Hepatocyte (in vitro differentiated cells): ENCODE results near the gene ANO2. TPM values are rescaled to one million over a fixed set of nuclear protein-coding genes. Genes with fewer than 3 reads are reported as not detected.

Experiments
- DNase-seq: peaks from one replicate; pipeline ENCODE4 v3.0.0-alpha.2; 2016; ENCODE audit warnings: low spot score
- H2AFZ ChIP-seq: fragments of 200-600 bp; sonication (generic); 2 replicates; pipeline ENCODE4 v1.6.0; 2016; ENCODE audit warnings: antibody characterized with exemption, mild to moderate bottlenecking
- H3K27ac ChIP-seq: fragments of 200-600 bp; sonication (generic); 2 replicates; pipeline ENCODE4 v1.5.1; 2016; ENCODE audit warnings: mild to moderate bottlenecking
- H3K27me3 ChIP-seq: fragments of 200-600 bp; sonication (generic); 2 replicates; pipeline ENCODE4 v1.6.1; 2016
- H3K36me3 ChIP-seq: fragments of 200-600 bp; sonication (generic); replicated peaks from 2 replicates; pipeline ENCODE4 v1.5.1; 2016; ENCODE audit warnings: low read depth; ENCODE audit not compliant: insufficient read depth
- H3K4me1 ChIP-seq: fragments of 200-600 bp; sonication (generic); 2 replicates; pipeline ENCODE4 v1.5.1; 2016; ENCODE audit warnings: mild to moderate bottlenecking, moderate library complexity; ENCODE audit not compliant: insufficient read depth
- H3K4me2 ChIP-seq: fragments of 200-600 bp; sonication (generic); 2 replicates; pipeline ENCODE4 v1.6.0; 2016
- H3K4me3 ChIP-seq: fragments of 200-600 bp; sonication (generic); 2 replicates; pipeline ENCODE4 v1.5.1; 2016; ENCODE audit warnings: mild to moderate bottlenecking
- H3K79me2 ChIP-seq: fragments of 200-600 bp; sonication (generic); 2 replicates; pipeline ENCODE4 v1.6.0; 2017; ENCODE audit warnings: mild to moderate bottlenecking
- H3K9me2 ChIP-seq: fragments of 200-600 bp; sonication (generic); replicated peaks from 2 replicates; pipeline ENCODE4 v1.6.0; 2017; ENCODE audit warnings: mild to moderate bottlenecking; ENCODE audit not compliant: insufficient read depth
- H3K9me3 ChIP-seq: fragments of 200-600 bp; sonication (generic); 2 replicates; pipeline ENCODE4 v1.5.1; 2016; ENCODE audit warnings: low read depth, mild to moderate bottlenecking
- H4K20me1 ChIP-seq: fragments of 200-600 bp; sonication (generic); 2 replicates; pipeline ENCODE4 v1.6.0; 2016; ENCODE audit warnings: mild to moderate bottlenecking; ENCODE audit not compliant: insufficient read depth, poor library complexity, severe bottlenecking
- CTCF ChIP-seq: fragments of 200-600 bp; sonication (generic); IDR thresholded peaks from 2 replicates; pipeline ENCODE4 v1.5.1; 2016; ENCODE audit warnings: antibody characterized with exemption, mild to moderate bottlenecking; ENCODE audit not compliant: poor library complexity
- EZH2 ChIP-seq: fragments of 200-600 bp; sonication (generic); IDR thresholded peaks from 2 replicates; pipeline ENCODE4 v1.6.1; 2016; ENCODE audit warnings: antibody characterized with exemption, mild to moderate bottlenecking, borderline replicate concordance
- EZH2phosphoT487 ChIP-seq: fragments of 200-600 bp; sonication (generic); IDR thresholded peaks from one replicate; pipeline ENCODE4 v1.6.1; 2018; ENCODE audit warnings: antibody characterized with exemption, mild to moderate bottlenecking, low read depth, moderate library complexity; ENCODE audit not compliant: unreplicated experiment, severe bottlenecking
- WGBS: methylation state at CpG from one replicate; pipeline ENCODE4 v1.1.6; 2016; ENCODE audit warnings: low lambda C conversion rate; ENCODE audit errors: missing lambda C conversion rate; 5-methylcytosine and 5-hydroxymethylcytosine counted together
- polyA plus RNA-seq: library from polyadenylated mRNA; unstranded; fragments of >200 nt; fragmentation: Nextera tagmentation; extraction: Ambion mirVana; gene quantifications from 2 replicates; pipeline ENCODE4 v1.2.1, GENCODE V29; 2016
- total RNA-seq: library from RNA; depleted of rRNA; stranded (reverse); fragments of >200 nt; gene quantifications from 2 replicates; pipeline ENCODE4 v1.2.3, GENCODE V29; 2014

The ANO2 gene
- total and polyA plus RNA-seq, 2 experiments from 2014 or later: 1.0 to 1.9 TPM

GRCh38 chr12:5556946-5557673 lies 387.9 kb downstream of the ANO2 start:
- TF ChIP-seq EZH2phosphoT487 (no peak), CTCF (no peak), EZH2 (no peak)
- Histone ChIP-seq H3K9me3 (no peaks in the 10 kb centered on the region), H2AFZ (no peak overlapping the region), H3K79me2 (no peaks in the 10 kb centered on the region), H3K9me2 (no peaks in the 10 kb centered on the region), H3K27me3 (no peaks in the 10 kb centered on the region), H3K36me3 (no peaks in the 10 kb centered on the region), H3K4me2 (no peak overlapping the region), H3K4me3 (no peak overlapping the region), H3K4me1 (no peaks in the 10 kb centered on the region), H3K27ac (no peak overlapping the region), H4K20me1 (no peaks in the 10 kb centered on the region)
- DNase-seq: no peak
- 87% methylated on average over 6 of the region's 6 CpGs for WGBS

- DNase-seq: no peak
- TF ChIP-seq CTCF (peak; percentile 16), EZH2phosphoT487 (no peak)
- Histone ChIP-seq H3K27me3 (no peaks in the 10 kb centered on the region), H3K36me3 (no peaks in the 10 kb centered on the region), H3K4me3 (no peak overlapping the region), H3K4me2 (no peak overlapping the region), H4K20me1 (no peaks in the 10 kb centered on the region), H3K9me3 (no peaks in the 10 kb centered on the region), H2AFZ (no peak overlapping the region), H3K9me2 (no peaks in the 10 kb centered on the region), H3K27ac (no peak overlapping the region), H3K4me1 (no peaks in the 10 kb centered on the region), H3K79me2 (no peaks in the 10 kb centered on the region)
- 90% methylated on average over 13 of the region's 13 CpGs for WGBS
These were observed 388.9 kb downstream of the ANO2 start for GRCh38 chr12:5556033-5556614.

GRCh38 chr12:5554711-5555110 lies 390.3 kb downstream of the ANO2 start:
- no peaks in the 10 kb centered on the region for H4K20me1 ChIP-seq
- WGBS: 58% methylated on average over 4 of the region's 4 CpGs
- H3K4me1 ChIP-seq: no peaks in the 10 kb centered on the region
- DNase-seq: no peak
- H3K9me2 ChIP-seq: no peaks in the 10 kb centered on the region
- H3K9me3 ChIP-seq: no peaks in the 10 kb centered on the region
- no peak overlapping the region for H3K4me3 ChIP-seq
- no peaks in the 10 kb centered on the region for H3K27me3 ChIP-seq
- TF ChIP-seq CTCF (no peak), EZH2phosphoT487 (no peak), EZH2 (no peak)
- H3K4me2 ChIP-seq: no peak overlapping the region
- no peaks in the 10 kb centered on the region for H3K36me3 ChIP-seq
- H3K79me2 ChIP-seq: no peaks in the 10 kb centered on the region
- no peak overlapping the region for H2AFZ ChIP-seq
- no peak overlapping the region for H3K27ac ChIP-seq
